Stomach (tissue), 4 donors: Measurements from ENCODE around the gene ZSCAN21.

Experiments
- EP300 ChIP-seq: sonication (generic); formaldehyde crosslinking; IDR thresholded peaks from one replicate; pipeline ENCODE4 v1.6.1; 2017; ENCODE audit warnings: antibody characterized with exemption
- POLR2A ChIP-seq, 4 donors: fragments of 450-650 bp; IDR thresholded peaks; one replicate each; pipeline ENCODE4 v1.6.1; 2016; ENCODE audit warnings: antibody characterized with exemption in 4 of 4, control low read depth in 2 of 4, mild to moderate bottlenecking in 1 of 4, moderate library complexity in 1 of 4
- TF ChIP-seq, protein P1 (sequence below), 7 experiments: fragments of 450-650 bp in 4 of 7; fragments of 200-600 bp in 3 of 7; sonication (generic) in 3 of 7; IDR thresholded peaks; one replicate each; pipeline ENCODE4 v1.5.1; 2016 to 2019; ENCODE audit warnings: antibody characterized with exemption in 7 of 7, control low read depth in 2 of 7, mild to moderate bottlenecking in 1 of 7

DNA sequence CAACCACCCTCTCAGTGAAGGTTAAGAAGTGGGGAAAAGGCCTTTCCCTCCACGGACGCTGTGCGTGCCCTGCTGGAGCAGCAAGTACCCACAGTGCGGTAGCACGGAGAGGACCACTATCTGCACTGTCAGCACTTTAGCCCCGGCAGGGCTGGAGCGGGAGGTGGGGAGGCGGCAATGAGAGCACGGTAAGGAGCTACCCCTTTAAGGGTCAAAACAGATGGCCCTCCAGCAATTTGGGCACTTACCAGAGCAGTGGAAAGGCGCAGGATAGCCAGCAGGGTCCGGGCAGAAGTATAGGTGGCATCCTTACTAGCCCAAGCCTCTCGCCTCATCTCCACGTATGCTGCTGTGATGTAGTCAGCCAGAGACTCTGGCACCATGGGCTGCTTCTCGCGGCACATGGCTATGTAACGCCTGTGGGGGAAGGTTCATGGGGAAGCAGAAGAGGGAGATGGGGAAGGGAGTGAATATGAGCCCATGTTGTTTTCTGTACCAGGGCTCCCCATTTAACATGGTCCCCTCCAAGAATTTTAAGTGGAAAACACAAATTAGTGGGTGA, 44.4 kb downstream of the ZSCAN21 start:
- TF ChIP-seq EP300 (no peak), POLR2A (IDR thresholded peaks at IDR 0.05) (no peak)
- TF ChIP-seq, protein P1, sequence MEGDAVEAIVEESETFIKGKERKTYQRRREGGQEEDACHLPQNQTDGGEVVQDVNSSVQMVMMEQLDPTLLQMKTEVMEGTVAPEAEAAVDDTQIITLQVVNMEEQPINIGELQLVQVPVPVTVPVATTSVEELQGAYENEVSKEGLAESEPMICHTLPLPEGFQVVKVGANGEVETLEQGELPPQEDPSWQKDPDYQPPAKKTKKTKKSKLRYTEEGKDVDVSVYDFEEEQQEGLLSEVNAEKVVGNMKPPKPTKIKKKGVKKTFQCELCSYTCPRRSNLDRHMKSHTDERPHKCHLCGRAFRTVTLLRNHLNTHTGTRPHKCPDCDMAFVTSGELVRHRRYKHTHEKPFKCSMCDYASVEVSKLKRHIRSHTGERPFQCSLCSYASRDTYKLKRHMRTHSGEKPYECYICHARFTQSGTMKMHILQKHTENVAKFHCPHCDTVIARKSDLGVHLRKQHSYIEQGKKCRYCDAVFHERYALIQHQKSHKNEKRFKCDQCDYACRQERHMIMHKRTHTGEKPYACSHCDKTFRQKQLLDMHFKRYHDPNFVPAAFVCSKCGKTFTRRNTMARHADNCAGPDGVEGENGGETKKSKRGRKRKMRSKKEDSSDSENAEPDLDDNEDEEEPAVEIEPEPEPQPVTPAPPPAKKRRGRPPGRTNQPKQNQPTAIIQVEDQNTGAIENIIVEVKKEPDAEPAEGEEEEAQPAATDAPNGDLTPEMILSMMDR (IDR thresholded peaks at IDR 0.05), result no peak
